GM12878 (cell line): Measurements from ENCODE around the gene GLMP. TPM values are rescaled to one million over a fixed set of nuclear protein-coding genes. Genes with fewer than 3 reads are reported as not detected.

Experiments used
- ATAC-seq: fragments of 200-7000 bp; cut with Tn5 transposase; 3 replicates; pipeline ENCODE4 v1.9.1; 2020; ENCODE audit warnings: mild to moderate bottlenecking, moderate library complexity
- BruUV-seq: library from RNA; stranded (reverse); fragments of 400-500 nt; replicated peaks from 2 replicates; lab custom pipeline; 2021; lab: Mats Ljungman, UMichigan
- CTCF ChIA-PET: fragments of 300-600 bp; sonication (Branson Sonifier 250); formaldehyde crosslinking; extraction: SDS; loops from one replicate; lab custom pipeline; 2021; ENCODE audit warnings: inconsistent platforms; lab: Yijun Ruan, JAX
- POLR2A ChIA-PET: fragments of 350-600 bp; formaldehyde crosslinking; extraction: SDS; loops from one replicate; lab custom pipeline; 2021; ENCODE audit warnings: inconsistent platforms; lab: Charles Lee
- RAD21 ChIA-PET: fragments of 300-600 bp; sonication (Branson Sonifier 250); formaldehyde crosslinking; loops from one replicate; lab custom pipeline; 2023; ENCODE audit warnings: antibody characterized with exemption; ENCODE audit not compliant: unreplicated experiment; lab: Charles Lee
- SMC1A ChIA-PET: fragments of 300-600 bp; sonication (Branson Sonifier 250); formaldehyde crosslinking; loops from one replicate; lab custom pipeline; 2023; ENCODE audit not compliant: unreplicated experiment, uncharacterized antibody; lab: Charles Lee
- DNase-seq: peaks from one replicate; pipeline ENCODE4 v3.0.0-alpha.2; 2011; ENCODE audit warnings: low read depth, low spot score
- FAIRE-seq: peaks from 3 replicates; lab custom pipeline; 2011; peaks lifted over from hg19 to GRCh38; lab: Jason Lieb, UNC
- H2AFZ ChIP-seq: 2 replicates; pipeline ENCODE4 v1.6.0; 2011; ENCODE audit warnings: low read depth, low read length, control low read depth; ENCODE audit not compliant: control insufficient read depth
- H3K27ac ChIP-seq: 2 replicates; pipeline ENCODE4 v1.5.1; 2011; ENCODE audit warnings: control low read depth; ENCODE audit not compliant: control insufficient read depth, insufficient read depth
- H3K27me3 ChIP-seq, 2 experiments: replicated peaks in 1 of 2; 2 replicates each; pipeline versions ENCODE4 v1.6.0 to v1.6.1; 2011; ENCODE audit warnings: low read length in 1 of 2; ENCODE audit not compliant: control insufficient read depth in 2 of 2, insufficient read depth in 2 of 2
- H3K36me3 ChIP-seq, 2 experiments: 2 replicates each; pipeline ENCODE4 v1.5.1; 2011; ENCODE audit warnings: low read length in 1 of 2; ENCODE audit not compliant: control insufficient read depth in 2 of 2, insufficient read depth in 2 of 2
- H3K4me1 ChIP-seq: 2 replicates; pipeline ENCODE4 v1.6.1; 2011; ENCODE audit warnings: mild to moderate bottlenecking, low read length, moderate library complexity, mixed read lengths; ENCODE audit not compliant: control insufficient read depth, insufficient read depth
- H3K4me2 ChIP-seq: 2 replicates; pipeline ENCODE4 v1.6.0; 2011; ENCODE audit warnings: control low read depth; ENCODE audit not compliant: control insufficient read depth, insufficient read depth
- H3K4me3 ChIP-seq: fragments of 200-600 bp; sonication (generic); 2 replicates; pipeline ENCODE4 v1.5.1; 2016
- H3K79me2 ChIP-seq: 2 replicates; pipeline ENCODE4 v1.6.0; 2011; ENCODE audit warnings: low read length; ENCODE audit not compliant: control insufficient read depth, insufficient read depth
- H3K9ac ChIP-seq: 2 replicates; pipeline ENCODE4 v1.8.0; 2011; ENCODE audit warnings: low read length, control low read depth, mixed read lengths; ENCODE audit not compliant: control insufficient read depth, insufficient read depth
- H3K9me3 ChIP-seq: replicated peaks from 3 replicates; pipeline ENCODE4 v1.5.1; 2011; ENCODE audit warnings: mild to moderate bottlenecking, low read length; ENCODE audit not compliant: control insufficient read depth, insufficient read depth
- H4K20me1 ChIP-seq: 2 replicates; pipeline ENCODE4 v1.6.0; 2011; ENCODE audit not compliant: control insufficient read depth, insufficient read depth
- BHLHE40 ChIP-seq, 2 experiments: fragments of 450-650 bp in 1 of 2; IDR thresholded peaks; 2 replicates each; pipeline ENCODE4 v1.6.1; 2011 to 2017; ENCODE audit warnings: low read depth in 2 of 2, borderline replicate concordance in 1 of 2, improper control_type of control experiment in 1 of 2, low read length in 1 of 2, mild to moderate bottlenecking in 1 of 2
- IRF5 ChIP-seq: fragments of 450-650 bp; IDR thresholded peaks from 2 replicates; pipeline ENCODE4 v1.6.1; 2017; ENCODE audit warnings: borderline replicate concordance
- MXI1 ChIP-seq: fragments of 150-350 bp; IDR thresholded peaks from 2 replicates; pipeline ENCODE4 v1.6.1; 2011; ENCODE audit warnings: low read depth, mild to moderate bottlenecking, inconsistent platforms, low read length, improper control_type of control experiment
- NBN ChIP-seq: fragments of 450-650 bp; IDR thresholded peaks from 2 replicates; pipeline ENCODE4 v1.6.1; 2016
- POLR2A ChIP-seq: IDR thresholded peaks from 2 replicates; pipeline ENCODE4 v1.6.1; 2011; ENCODE audit warnings: low read depth, mild to moderate bottlenecking, low read length
- RFX5 ChIP-seq: IDR thresholded peaks from 2 replicates; pipeline ENCODE4 v1.6.1; 2011; ENCODE audit warnings: low read depth, low read length, improper control_type of control experiment
- WGBS: methylation state at CpG from one replicate; pipeline ENCODE4 v1.1.6; 2016; ENCODE audit warnings: low lambda C conversion rate; ENCODE audit not compliant: insufficient replicate concordance, insufficient coverage; ENCODE audit errors: missing lambda C conversion rate; 5-methylcytosine and 5-hydroxymethylcytosine counted together
- in situ Hi-C: fragments of 300-500 bp; cut with MboI; formaldehyde crosslinking; loops from 9 replicates; pipeline ENCODE4 v1.14.3; 2018; ENCODE audit warnings: mixed read lengths
- intact Hi-C: fragments of 100-400 bp; cut with micrococcal nuclease; formaldehyde crosslinking; loops from one replicate; pipeline ENCODE4 v1.14.2; 2022; ENCODE audit not compliant: unreplicated experiment
- polyA plus RNA-seq, 11 experiments: library from polyadenylated mRNA; depleted of rRNA in 4 of 11; unstranded in 6 of 11; stranded (reverse) in 5 of 11; fragments of >200 nt; fragmentation: Nextera tagmentation in 4 of 11; fragmentation: Illumina TruSeq in 1 of 11; extraction: Ambion mirVana in 4 of 11; extraction: Trizol in 1 of 11; gene quantifications; 1 replicate in 1 of 11; 2 replicates in 10 of 11; pipeline versions ENCODE4 v1.2.1 to v1.2.3, GENCODE V29; 2011 to 2016; ENCODE audit warnings: inconsistent platforms in 2 of 11, missing spikeins in 2 of 11, low read depth in 1 of 11
- total RNA-seq, 4 experiments: library from RNA; depleted of rRNA in 3 of 4; stranded (reverse); fragments of >200 nt in 3 of 4; fragmentation: Illumina TruSeq in 1 of 4; extraction: Trizol in 1 of 4; gene quantifications; 2 replicates each; pipeline versions ENCODE4 v1.2.1 to v1.2.3, GENCODE V29; 2013 to 2021

Gene GLMP
- total and polyA plus RNA-seq, 10 of the 15 experiments (the other 5 are each of a cell fraction or from before 2014, with no cell fraction given), result 4.4 to 30.0 (median 19.5) TPM

- WGBS, result 74% methylated on average over 1 of the region's 1 CpG
- Histone ChIP-seq H3K4me2 (no peak overlapping the region), H2AFZ (no peak overlapping the region), H3K36me3 (no peaks in the 10 kb centered on the region), H3K4me1 (no peaks in the 10 kb centered on the region), H3K79me2 (peaks cover 8% of the 10 kb centered on the region), H3K4me3 (no peak overlapping the region), H3K27ac (no peak overlapping the region), H3K9me3 (no peaks in the 10 kb centered on the region), H3K27me3 (peaks cover 0 to 5% of the 10 kb centered on the region in 2 experiments; a peak in 1 of 4 replicates), H3K9ac (no peak overlapping the region), H4K20me1 (no peaks in the 10 kb centered on the region)
- ChIA-PET RAD21 (interaction anchor here (1.1 to 1.2 kb wide), 2 partner anchors 43 to 378 kb away, joined by 3 read pairs; no protein-coding TSS in a partner anchor), CTCF (interaction anchor here (0.7 to 1.7 kb wide), 3 partner anchors 9 to 104 kb away, joined by 4 to 6 read pairs (median 4); no protein-coding TSS in a partner anchor), POLR2A (interaction anchor here (0.9 to 1.0 kb wide), 2 partner anchors 9 to 60 kb away, joined by 3 to 5 read pairs; partner anchors contain the start of gene SMG5), SMC1A (no interaction called here)
- intact Hi-C loops (no loop called here), in situ Hi-C loops (no loop called here)
- DNase-seq (no peak), FAIRE-seq (no peak), ATAC-seq (no peak)
- TF ChIP-seq MXI1 (no peak), RFX5 (no peak), BHLHE40 (IDR thresholded peaks at IDR 0.05; ENCODE audit: borderline replicate concordance in 1 of 2, low read depth in 2 of 2, low read length in 1 of 2) (no peak), NBN (no peak), IRF5 (no peak), POLR2A (no peak)
- BruUV-seq, result no TSS peak
These were observed 46.9 kb upstream of the GLMP start for GRCh38 chr1:156342166-156342955.
